Body of pancreas (tissue), 4 donors: ENCODE data around the gene CPLX1. TPM values are rescaled to one million over a fixed set of nuclear protein-coding genes. Genes with fewer than 3 reads are reported as not detected.
"Not testable (repeated sequence)": the region's sequence is repeated elsewhere in the genome, so short reads cannot be mapped to it uniquely, and the experiment has no call there.

Experiments used
- ATAC-seq: fragments of 150-250 bp; one replicate; pipeline ENCODE4 v1.9.1; 2016
- DNase-seq, 4 donors: peaks; one replicate each; pipeline ENCODE4 v3.0.0-alpha.2; 2019
- H3K27ac ChIP-seq, 4 donors: fragments of 200-600 bp; sonication (generic); 1 replicate in 3 of 4; 2 replicates in 1 of 4; pipeline versions ENCODE4 v1.5.1 to v1.6.1; 2016 to 2019; ENCODE audit warnings: mild to moderate bottlenecking in 1 of 4, mixed read lengths in 1 of 4, moderate library complexity in 1 of 4
- H3K27me3 ChIP-seq, 2 donors: fragments of 200-600 bp; sonication (generic); one replicate each; pipeline ENCODE4 v1.6.0; 2016; ENCODE audit warnings: mild to moderate bottlenecking in 1 of 2
- H3K36me3 ChIP-seq, 2 donors: fragments of 200-600 bp; sonication (generic); replicated peaks in 1 of 2; 2 replicates each; pipeline ENCODE4 v1.5.1; 2016; ENCODE audit warnings: low read depth in 2 of 2; ENCODE audit not compliant: insufficient read depth in 1 of 2
- H3K4me1 ChIP-seq: fragments of 200-600 bp; sonication (generic); one replicate; pipeline ENCODE4 v1.6.0; 2016
- H3K4me3 ChIP-seq, 2 donors: fragments of 200-600 bp; sonication (generic); 1 replicate in 1 of 2; 2 replicates in 1 of 2; pipeline ENCODE4 v1.5.1; 2016 to 2019
- H3K9me3 ChIP-seq, 3 donors: fragments of 200-600 bp; sonication (generic); 1 replicate in 2 of 3; 2 replicates in 1 of 3; pipeline ENCODE4 v1.5.1; 2016
- POLR2A ChIP-seq, 3 donors: fragments of 450-650 bp; IDR thresholded peaks; one replicate each; pipeline ENCODE4 v1.6.1; 2016; ENCODE audit warnings: antibody characterized with exemption in 3 of 3, mild to moderate bottlenecking in 2 of 3
- WGBS, 2 donors: methylation state at CpG; one replicate each; pipeline ENCODE4 v1.1.5; 2017; 5-methylcytosine and 5-hydroxymethylcytosine counted together
- intact Hi-C: fragments of 100-400 bp; cut with DNase I; formaldehyde crosslinking; loops from one replicate; pipeline ENCODE4 v1.15.1; 2023
- total RNA-seq, 2 donors: library from RNA; depleted of rRNA; stranded (reverse); fragments of >200 nt; gene quantifications; one replicate each; pipeline ENCODE4 v1.1.0, GENCODE V29; 2016
- TF ChIP-seq, protein P1 (sequence below), 7 experiments: fragments of 450-650 bp in 4 of 7; fragments of 200-600 bp in 3 of 7; sonication (generic) in 3 of 7; IDR thresholded peaks; one replicate each; pipeline ENCODE4 v1.5.1; 2016 to 2019; ENCODE audit warnings: antibody characterized with exemption in 7 of 7

CPLX1 gene
- total RNA-seq, 2 donors from 2014 or later = 0.52 to 2.0 TPM

DNA sequence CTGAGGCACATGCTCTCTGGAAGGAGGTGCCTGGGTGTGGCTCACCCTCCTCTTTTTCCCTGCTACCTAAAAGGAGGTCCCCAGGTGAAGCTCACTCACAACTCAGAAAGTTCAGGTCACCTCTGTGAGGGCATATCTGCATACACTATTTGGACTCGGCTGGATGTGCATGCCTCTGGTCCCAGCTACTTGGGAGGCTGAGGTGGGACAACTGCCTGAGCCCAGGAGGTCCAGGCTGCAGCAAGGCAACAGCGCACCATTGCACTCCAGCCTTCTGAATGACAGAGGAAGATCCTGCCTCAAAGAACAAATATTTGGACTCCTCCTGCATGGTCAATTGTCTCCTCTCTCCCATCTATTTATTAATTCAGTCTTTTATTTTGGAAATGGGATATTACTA is 46.4 kb downstream of the CPLX1 start:
- no peaks in the 10 kb centered on the region for H3K27me3 ChIP-seq
- intact Hi-C loops = no loop called here
- TF ChIP-seq, protein P1, sequence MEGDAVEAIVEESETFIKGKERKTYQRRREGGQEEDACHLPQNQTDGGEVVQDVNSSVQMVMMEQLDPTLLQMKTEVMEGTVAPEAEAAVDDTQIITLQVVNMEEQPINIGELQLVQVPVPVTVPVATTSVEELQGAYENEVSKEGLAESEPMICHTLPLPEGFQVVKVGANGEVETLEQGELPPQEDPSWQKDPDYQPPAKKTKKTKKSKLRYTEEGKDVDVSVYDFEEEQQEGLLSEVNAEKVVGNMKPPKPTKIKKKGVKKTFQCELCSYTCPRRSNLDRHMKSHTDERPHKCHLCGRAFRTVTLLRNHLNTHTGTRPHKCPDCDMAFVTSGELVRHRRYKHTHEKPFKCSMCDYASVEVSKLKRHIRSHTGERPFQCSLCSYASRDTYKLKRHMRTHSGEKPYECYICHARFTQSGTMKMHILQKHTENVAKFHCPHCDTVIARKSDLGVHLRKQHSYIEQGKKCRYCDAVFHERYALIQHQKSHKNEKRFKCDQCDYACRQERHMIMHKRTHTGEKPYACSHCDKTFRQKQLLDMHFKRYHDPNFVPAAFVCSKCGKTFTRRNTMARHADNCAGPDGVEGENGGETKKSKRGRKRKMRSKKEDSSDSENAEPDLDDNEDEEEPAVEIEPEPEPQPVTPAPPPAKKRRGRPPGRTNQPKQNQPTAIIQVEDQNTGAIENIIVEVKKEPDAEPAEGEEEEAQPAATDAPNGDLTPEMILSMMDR (IDR thresholded peaks at IDR 0.05) = no peak
- no peak for TF ChIP-seq POLR2A (IDR thresholded peaks at IDR 0.05)
- H3K9me3 ChIP-seq = peaks cover 0 to 3% (median 0%) of the 10 kb centered on the region in 3 donors
- no peak overlapping the region for H3K27ac ChIP-seq
- peaks cover 56% of the 10 kb centered on the region for H3K4me1 ChIP-seq
- peaks cover 5 to 6% of the 10 kb centered on the region in 2 donors for H3K36me3 ChIP-seq
- DNase-seq (no peak), ATAC-seq (no peak)
- H3K4me3 ChIP-seq = no peak overlapping the region
- 75 to 100% methylated on average over 2 of the region's 2 CpGs for WGBS, 2 donors

DNA sequence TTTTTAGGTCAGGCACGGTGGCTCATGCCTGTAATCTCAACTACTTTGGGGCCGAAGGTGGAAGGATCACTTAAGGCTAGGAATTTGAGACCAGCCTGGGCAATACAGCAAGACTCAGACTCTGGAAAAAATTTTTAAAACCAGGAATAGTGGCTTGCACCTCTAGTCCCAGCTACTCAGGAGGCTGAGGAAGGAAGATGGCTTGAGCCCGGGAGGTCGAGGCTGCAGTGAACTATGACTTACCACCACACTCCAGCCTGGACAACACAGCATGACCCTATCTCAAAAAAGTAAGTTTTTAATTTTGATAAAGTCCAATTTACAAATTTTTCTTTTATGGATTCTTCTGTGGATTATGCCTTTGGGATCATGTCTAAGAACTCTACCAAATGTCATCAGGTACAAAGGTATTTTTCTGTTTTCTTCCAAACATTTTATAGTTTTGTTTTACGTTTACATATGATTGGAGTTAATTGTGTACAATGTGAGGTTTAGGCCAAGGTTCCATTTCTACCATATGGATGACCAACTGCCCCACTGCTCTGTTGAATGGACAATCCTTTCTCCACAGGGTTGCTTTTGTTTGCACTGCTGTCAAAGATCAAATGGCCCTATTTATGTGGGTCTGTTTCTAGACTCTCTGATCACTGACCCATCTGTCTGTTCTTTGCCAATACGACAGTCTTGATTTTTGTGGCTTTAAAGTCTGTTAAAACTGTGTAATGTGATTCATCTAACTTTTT is 48.2 kb downstream of the CPLX1 start:
- H3K9me3 ChIP-seq = peaks cover 0 to 15% (median 0%) of the 10 kb centered on the region in 3 donors
- DNase-seq = no peak
- no peak overlapping the region for H3K4me3 ChIP-seq
- TF ChIP-seq, protein P1 (IDR thresholded peaks at IDR 0.05) = no peak
- no peak for TF ChIP-seq POLR2A (IDR thresholded peaks at IDR 0.05)
- H3K36me3 ChIP-seq = peaks cover 5 to 6% of the 10 kb centered on the region in 2 donors
- WGBS, 2 donors = 84 to 87% methylated on average over 6 of the region's 6 CpGs
- no peak for ATAC-seq
- intact Hi-C loops = no loop called here
- H3K27me3 ChIP-seq = no peaks in the 10 kb centered on the region
- H3K4me1 ChIP-seq = peaks cover 59% of the 10 kb centered on the region
- H3K27ac ChIP-seq = no peak overlapping the region

DNA sequence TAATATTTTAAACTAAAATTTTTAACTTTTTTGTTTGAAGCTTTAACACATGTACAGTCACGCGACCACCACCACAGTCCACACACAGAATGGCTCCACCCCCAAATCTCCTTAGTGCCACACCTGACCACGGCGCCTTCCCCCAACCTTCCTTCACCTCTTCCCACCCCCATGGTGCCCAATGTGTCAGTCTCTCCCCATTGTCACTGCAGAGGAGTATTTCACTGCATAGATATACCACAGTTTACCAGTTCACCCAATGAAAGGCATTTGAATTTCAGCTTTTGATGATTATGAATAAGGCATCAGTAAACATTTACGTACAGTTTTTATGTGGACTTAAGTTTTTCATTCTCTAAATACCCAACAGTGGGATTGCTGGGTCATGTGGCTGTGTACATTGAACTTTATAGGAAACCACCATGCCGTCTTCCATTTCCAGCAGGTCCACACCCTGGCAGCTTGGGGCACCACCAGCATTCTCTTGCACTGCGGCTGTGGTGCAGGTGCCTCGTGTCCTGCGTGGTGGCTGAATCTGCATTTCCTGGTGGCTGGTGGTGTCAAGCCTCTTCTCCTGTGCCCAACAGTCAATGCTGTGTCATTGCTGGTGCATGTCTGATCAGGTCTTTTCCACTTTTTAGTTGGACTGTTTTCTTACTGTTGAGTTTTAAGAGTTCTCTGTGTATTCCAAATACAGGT is 49.0 kb downstream of the CPLX1 start:
- intact Hi-C loops = no loop called here
- H3K9me3 ChIP-seq = peaks cover 0 to 15% (median 0%) of the 10 kb centered on the region in 3 donors
- peaks cover 52% of the 10 kb centered on the region for H3K4me1 ChIP-seq
- no peaks in the 10 kb centered on the region for H3K27me3 ChIP-seq
- ATAC-seq (no peak), DNase-seq (no peak)
- peaks cover 5 to 6% of the 10 kb centered on the region in 2 donors for H3K36me3 ChIP-seq
- WGBS, 2 donors = 91 to 95% methylated on average over 9 of the region's 9 CpGs
- H3K4me3 ChIP-seq = no peak overlapping the region
- no peak overlapping the region for H3K27ac ChIP-seq
- no peak for TF ChIP-seq POLR2A (IDR thresholded peaks at IDR 0.05)
- TF ChIP-seq, protein P1 (IDR thresholded peaks at IDR 0.05) = no peak

DNA sequence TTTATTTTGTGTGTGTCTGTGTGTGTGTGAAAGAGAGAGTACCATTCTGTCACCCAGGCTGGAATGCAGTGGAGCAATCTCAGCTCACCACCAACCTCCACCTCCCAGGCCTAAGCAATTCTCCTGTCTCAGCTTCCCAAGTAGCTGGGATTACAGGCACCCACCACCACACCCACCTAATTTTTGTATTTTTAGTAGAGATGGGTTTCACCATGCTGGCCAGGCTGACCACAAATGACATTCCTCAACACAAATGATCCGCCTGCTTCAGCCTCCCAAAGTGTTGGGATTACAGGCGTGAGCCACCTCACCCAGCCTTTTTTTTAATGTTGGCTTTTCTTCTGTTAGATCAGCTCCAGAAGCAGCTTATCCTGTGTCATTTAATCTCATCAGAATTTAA is 50.4 kb downstream of the CPLX1 start:
- peaks cover 49% of the 10 kb centered on the region for H3K4me1 ChIP-seq
- H3K4me3 ChIP-seq, ATAC-seq, H3K27ac ChIP-seq, H3K27me3 ChIP-seq, intact Hi-C loops, H3K36me3 ChIP-seq, DNase-seq: not testable (repeated sequence)
- H3K9me3 ChIP-seq = peaks cover 0 to 15% (median 0%) of the 10 kb centered on the region in 3 donors
- WGBS, 2 donors = 95 to 97% methylated on average over 2 of the region's 2 CpGs

DNA sequence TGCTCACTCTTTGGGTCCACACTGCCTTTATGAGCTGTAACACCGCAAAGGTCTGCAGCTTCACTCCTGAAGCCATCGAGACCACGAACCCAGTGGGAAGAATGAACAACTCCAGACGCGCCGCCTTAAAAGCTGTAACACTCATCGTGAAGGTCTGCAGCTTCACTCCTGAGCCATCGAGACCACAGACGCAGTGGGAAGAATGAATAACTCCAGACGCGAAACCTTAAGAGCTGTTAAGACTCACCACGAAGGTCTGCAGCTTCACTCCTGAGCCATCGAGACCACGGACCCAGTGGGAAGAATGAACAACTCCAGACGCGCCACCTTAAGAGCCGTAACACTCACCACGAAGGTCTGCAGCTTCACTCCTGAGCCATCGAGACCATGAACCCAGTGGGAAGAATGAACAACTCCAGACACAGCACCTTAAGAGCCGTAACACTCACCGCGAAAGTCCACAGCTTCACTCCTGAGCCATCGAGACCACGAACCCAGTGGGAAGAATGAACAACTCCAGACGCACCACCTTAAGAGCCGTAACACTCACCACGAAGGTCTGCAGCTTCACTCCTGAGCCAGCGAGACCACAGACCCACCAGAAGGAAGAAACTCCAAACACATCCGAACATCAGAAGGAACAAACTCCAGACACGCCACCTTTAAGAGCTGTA is 51.4 kb downstream of the CPLX1 start:
- peaks cover 5 to 12% of the 10 kb centered on the region in 2 donors for H3K36me3 ChIP-seq
- intact Hi-C loops, DNase-seq, H3K27ac ChIP-seq, H3K4me3 ChIP-seq, H3K27me3 ChIP-seq, ATAC-seq: not testable (repeated sequence)
- H3K9me3 ChIP-seq = peaks cover 0 to 16% (median 0%) of the 10 kb centered on the region in 3 donors
- peaks cover 40% of the 10 kb centered on the region for H3K4me1 ChIP-seq
- 91 to 95% methylated on average over 30 of the region's 30 CpGs for WGBS, 2 donors
